NK-92 (cell line): Measurements from ENCODE around the gene ASTN2.
"Not testable (repeated sequence)": the region's sequence is repeated elsewhere in the genome, so short reads cannot be mapped to it uniquely, and the experiment has no call there.

Experiments used
- DNase-seq: peaks from one replicate; lab custom pipeline; 2025; ENCODE audit not compliant: unreplicated experiment; lab: John Stamatoyannopoulos, UW

The ASTN2 gene

GRCh38 chr9:116476002-116476401, 938.9 kb downstream of the ASTN2 start:
- DNase-seq: no peak

DNA sequence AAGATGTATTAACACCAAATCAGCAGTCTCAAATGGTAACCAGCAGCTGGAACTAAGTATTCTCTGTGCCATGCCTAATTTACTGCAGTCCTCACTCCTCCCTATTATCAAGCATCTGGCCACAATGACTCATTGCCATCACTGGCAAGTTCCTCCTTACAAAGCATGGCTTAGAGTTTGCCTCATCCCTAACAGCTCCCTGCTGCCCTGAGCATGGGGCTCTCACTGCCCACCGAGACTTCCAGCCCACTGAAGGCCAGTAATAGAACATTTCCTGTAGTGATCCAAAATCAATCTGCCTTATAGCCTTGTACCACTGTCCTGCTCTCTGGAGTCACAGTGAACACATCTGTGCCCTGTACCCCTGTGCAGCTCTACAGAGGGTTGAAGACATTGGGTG, 939.7 kb downstream of the ASTN2 start:
- DNase-seq: no peak

DNA sequence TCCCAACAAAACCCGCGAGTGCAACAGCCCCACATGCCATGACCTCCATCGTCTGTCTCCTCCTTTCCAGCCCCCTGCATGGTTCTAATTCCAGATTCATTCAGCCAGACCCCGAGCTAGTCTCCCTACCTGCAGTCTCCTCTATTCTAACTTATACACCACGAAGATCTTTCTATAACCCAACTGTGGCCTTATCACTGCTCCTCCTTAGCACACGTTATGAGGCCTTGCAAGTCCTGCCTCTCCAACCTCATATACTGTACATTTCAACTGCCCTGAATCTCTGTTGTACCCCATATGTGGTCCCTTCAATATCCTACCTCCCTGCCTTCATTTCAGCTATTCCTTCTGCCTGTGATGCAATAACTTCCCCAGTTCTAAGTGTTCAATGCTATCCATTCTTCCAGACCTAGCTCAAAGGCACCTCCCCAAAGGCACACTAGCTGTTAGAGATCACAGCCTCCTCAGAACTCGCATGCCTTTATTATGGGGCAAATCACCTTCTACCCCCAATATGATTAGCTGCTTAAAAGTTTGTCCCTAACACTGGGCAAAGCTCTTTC, 942.8 kb downstream of the ASTN2 start:
- DNase-seq: no peak

DNA sequence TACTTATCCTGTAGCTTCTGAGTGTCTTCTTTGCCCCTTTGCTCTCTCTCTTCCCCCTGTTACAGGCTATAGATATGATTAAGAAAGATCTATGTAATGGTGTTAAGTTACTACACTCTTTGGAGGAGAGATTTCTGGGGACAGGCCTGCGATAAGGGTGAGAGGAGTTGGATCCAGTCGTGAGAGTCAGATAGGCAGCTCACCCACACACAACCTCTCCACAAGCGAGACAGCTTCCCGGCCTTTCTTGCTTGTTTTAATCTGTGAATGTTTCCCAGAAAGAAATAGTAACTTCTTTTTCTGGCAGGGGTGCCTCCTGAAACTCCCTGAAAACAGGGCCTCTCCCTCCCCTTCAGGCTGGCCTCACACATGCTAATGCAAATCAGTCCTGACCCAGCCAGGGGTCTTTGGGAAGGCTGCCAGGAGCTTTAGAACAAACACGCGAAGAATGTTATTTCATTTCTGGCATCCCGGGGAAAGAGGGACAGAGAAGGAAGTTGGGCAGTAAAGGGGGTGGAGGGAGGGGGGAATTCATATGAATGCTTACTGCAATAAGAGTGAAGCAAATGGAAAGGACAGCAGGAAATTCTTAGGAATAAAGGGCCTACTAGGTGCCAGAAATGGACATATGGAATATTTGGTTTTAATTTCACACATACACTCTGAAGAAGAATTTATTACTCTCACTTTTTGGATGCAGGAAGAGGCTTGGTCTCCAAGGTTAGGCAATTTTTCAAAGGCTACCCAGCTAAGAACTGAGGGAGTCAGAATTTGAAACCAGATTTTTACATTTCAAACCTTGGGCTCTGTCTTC, 943.6 kb downstream of the ASTN2 start:
- no peak for DNase-seq

- DNase-seq: no peak
These were observed 945.9 kb downstream of the ASTN2 start for GRCh38 chr9:116468793-116469527.

GRCh38 chr9:116468369-116468768, 946.5 kb downstream of the ASTN2 start:
- DNase-seq: no peak

DNA sequence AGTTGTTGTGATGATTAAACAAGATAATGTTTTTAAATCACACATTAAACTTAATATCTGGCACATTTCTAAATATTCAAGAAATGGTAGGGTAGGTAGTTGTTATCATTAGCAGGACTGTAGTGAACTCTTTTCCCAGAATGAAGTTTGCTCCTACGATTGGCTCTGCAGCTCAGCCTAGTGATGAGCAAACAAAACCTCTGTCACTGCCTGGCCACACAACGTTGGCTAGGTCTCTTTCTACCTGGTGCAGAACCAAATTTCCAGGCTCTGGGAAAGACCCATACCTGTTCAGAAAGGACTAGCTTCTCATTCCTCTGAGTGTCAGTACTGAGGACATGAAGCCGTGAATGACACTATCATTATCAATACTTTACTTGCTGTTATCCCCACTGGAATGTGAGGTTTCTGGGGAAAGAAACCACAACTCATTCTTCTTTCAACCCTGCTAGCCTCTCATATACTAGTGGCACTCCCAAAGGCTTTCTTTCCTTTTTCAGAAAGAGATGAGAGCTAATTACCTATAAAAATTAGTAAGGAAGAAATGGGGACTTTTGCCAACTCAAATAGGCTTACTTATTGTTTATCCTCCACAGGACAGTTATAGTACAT, 947.0 kb downstream of the ASTN2 start:
- DNase-seq: no peak

- no peak for DNase-seq
These were observed 948.3 kb downstream of the ASTN2 start for GRCh38 chr9:116466271-116467235.

GRCh38 chr9:116465576-116466270, 949.1 kb downstream of the ASTN2 start:
- DNase-seq: no peak

DNA sequence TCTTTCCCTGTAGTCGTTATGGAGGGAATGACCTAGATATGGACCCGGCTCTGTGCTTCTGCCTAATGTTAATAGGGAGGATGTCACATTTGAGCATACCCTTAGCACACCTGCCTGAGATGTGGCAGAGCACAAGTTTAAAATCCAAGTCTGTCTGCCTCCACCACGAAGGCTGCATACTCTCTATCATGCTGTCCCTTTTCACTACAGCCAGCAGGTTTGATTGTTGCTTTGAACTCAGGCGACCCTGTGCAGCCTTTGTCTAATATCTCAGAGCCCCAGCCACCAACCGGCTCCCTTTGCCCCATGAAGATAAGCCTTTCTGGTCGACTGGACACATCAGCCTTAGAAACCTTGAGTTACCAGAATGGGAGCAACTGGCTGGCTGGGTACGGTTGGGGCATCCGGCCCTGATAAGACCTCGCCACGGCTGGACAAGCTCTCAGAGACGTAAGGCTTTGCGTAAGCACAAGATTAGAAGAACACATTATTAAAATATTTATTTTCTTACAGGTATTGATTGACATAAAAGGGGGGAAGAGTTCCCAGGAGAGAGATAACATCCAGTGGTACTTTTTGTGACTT, 949.8 kb downstream of the ASTN2 start:
- no peak for DNase-seq

- DNase-seq: no peak
These were observed 950.4 kb downstream of the ASTN2 start for GRCh38 chr9:116464423-116464822.

GRCh38 chr9:116461632-116462031, 953.2 kb downstream of the ASTN2 start:
- DNase-seq: no peak

DNA sequence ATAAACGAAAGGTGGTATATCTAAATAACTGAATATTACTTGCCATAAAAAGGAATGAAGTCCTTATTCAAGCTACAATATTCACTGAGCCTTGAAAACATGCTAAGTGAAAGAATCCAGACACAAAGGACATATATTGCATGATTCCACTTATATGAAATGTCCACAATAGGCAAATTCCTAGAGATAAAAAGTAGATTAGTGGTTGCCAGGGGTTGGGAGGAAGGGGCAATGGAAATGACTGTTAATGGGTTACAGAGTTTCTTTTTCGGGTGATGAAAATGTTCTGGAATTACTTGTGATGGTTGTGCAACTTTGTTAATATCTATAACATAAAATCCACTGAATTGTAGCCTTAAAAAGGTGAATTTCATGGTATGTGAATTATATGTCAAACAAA, 954.8 kb downstream of the ASTN2 start:
- DNase-seq: no peak

DNA sequence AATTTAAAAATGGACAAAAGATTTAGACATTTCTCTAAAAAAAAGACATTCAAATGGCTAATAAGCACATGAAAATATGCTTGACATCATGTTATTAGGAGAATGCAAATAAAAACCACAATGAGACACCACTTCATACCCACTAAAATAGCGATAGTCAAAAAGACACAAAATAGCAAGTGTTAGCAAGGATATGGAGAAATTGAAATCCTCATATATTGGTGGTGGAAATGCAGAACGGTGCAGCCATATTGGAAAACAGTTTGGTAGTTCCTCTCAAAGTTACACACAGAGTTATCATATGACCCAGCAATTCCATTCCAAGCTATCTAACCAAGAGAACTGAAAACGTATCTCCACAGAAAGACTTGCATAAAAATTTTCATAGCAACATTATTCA, 955.3 kb downstream of the ASTN2 start:
- no peak for DNase-seq

GRCh38 chr9:116456490-116457088, 958.3 kb downstream of the ASTN2 start:
- DNase-seq: no peak

- not testable (repeated sequence) for DNase-seq
These were observed 960.3 kb downstream of the ASTN2 start for GRCh38 chr9:116454539-116454938.

DNA sequence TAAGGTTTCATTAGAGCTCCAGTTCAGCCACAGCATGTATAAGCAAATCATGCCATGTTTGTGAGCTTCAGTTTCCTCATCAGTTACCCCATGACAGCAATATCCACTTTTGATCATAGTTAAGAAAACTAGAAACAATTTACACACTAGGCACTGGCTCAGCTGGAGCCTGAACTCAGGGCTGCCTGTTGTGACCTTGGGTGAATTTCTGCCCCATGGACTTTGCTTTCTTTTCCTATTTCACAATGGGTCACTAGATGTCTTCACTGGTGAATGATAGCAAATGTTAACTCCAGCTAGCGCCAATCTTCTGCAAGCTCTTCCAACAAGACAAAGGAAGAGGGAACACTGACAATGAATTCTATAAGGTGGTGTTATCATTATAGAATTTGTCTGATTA, 961.1 kb downstream of the ASTN2 start:
- no peak for DNase-seq

- DNase-seq: no peak
These were observed 962.2 kb downstream of the ASTN2 start for GRCh38 chr9:116452634-116453033.

GRCh38 chr9:116452227-116452626, 962.6 kb downstream of the ASTN2 start:
- DNase-seq: no peak
